HCT116 (cell line): ENCODE data around the gene PDILT.

Source experiments
- CTCF ChIP-seq, 3 experiments: fragments of 200-600 bp in 1 of 3; sonication (generic) in 1 of 3; IDR thresholded peaks in 2 of 3; conservative IDR thresholded peaks in 1 of 3; 2 replicates each; pipeline ENCODE4 v1.5.1; 2012 to 2017; ENCODE audit warnings: low read depth in 2 of 3, low read length in 2 of 3, antibody characterized with exemption in 1 of 3, borderline replicate concordance in 1 of 3, control low read depth in 1 of 3, mild to moderate bottlenecking in 1 of 3, mixed read lengths in 1 of 3, mixed run types in 1 of 3, moderate library complexity in 1 of 3; ENCODE audit not compliant: insufficient read depth in 1 of 3
- EGR1 ChIP-seq: IDR thresholded peaks from 2 replicates; pipeline ENCODE4 v1.6.1; 2012; ENCODE audit warnings: low read depth
- EZH2 ChIP-seq: fragments of 200-600 bp; sonication (generic); IDR thresholded peaks from 2 replicates; pipeline ENCODE4 v1.6.1; 2017; ENCODE audit warnings: antibody characterized with exemption, mixed run types
- EZH2phosphoT487 ChIP-seq: fragments of 200-600 bp; IDR thresholded peaks from 2 replicates; pipeline ENCODE4 v1.6.1; 2018; ENCODE audit warnings: antibody characterized with exemption, borderline replicate concordance
- POLR2A ChIP-seq: IDR thresholded peaks from 2 replicates; pipeline ENCODE4 v1.7.0; 2011; ENCODE audit warnings: borderline replicate concordance; ENCODE audit not compliant: insufficient read depth, insufficient read length; ENCODE audit errors: extremely low read depth

- TF ChIP-seq EZH2phosphoT487 (no peak), POLR2A (no peak), CTCF (IDR thresholded peaks at IDR 0.05 in 2 of 3, conservative IDR thresholded peaks at IDR 0.05 in 1 of 3; ENCODE audit: borderline replicate concordance in 1 of 3, insufficient read depth in 1 of 3, low read depth in 2 of 3, low read length in 2 of 3) (no peak), EGR1 (no peak), EZH2 (no peak)
Observed at GRCh38 chr16:20325005-20325404, 79.5 kb downstream of the PDILT start.
